Endothelial cell of umbilical vein (primary cell): ENCODE results near the gene AKT3. TPM values are rescaled to one million over a fixed set of nuclear protein-coding genes. Genes with fewer than 3 reads are reported as not detected.

Experiments
- BruUV-seq: library from RNA; stranded (reverse); fragments of 400-500 nt; replicated peaks from 2 replicates; lab custom pipeline; 2021; lab: Mats Ljungman, UMichigan
- CTCF ChIA-PET: fragments of 300-600, 350-600 bp; sonication (Branson Sonifier 250); formaldehyde crosslinking; loops from one replicate; lab custom pipeline; 2021; ENCODE audit warnings: antibody characterized with exemption, inconsistent platforms; lab: Charles Lee
- POLR2A ChIA-PET: fragments of 300-600, 350-600 bp; sonication (Branson Sonifier 250); formaldehyde crosslinking; loops from one replicate; lab custom pipeline; 2021; ENCODE audit warnings: antibody characterized with exemption, inconsistent platforms; lab: Charles Lee
- DNase-seq: peaks from one replicate; pipeline ENCODE4 v3.0.0-alpha.2; 2011; ENCODE audit warnings: low read depth, low spot score
- FAIRE-seq: peaks from 2 replicates; lab custom pipeline; 2011; peaks lifted over from hg19 to GRCh38; lab: Jason Lieb, UNC
- H2AFZ ChIP-seq: 2 replicates; pipeline ENCODE4 v1.6.0; 2012; ENCODE audit warnings: low read depth, low read length, control low read depth, inconsistent platforms
- H3K27ac ChIP-seq: 2 replicates; pipeline ENCODE4 v1.5.1; 2011; ENCODE audit warnings: low read depth, mild to moderate bottlenecking, control low read depth, low read length, moderate library complexity; ENCODE audit not compliant: insufficient read depth
- H3K27me3 ChIP-seq, 2 experiments: 2 replicates each; pipeline versions ENCODE4 v1.6.0 to v1.6.1; 2011; ENCODE audit warnings: low read length in 2 of 2, mixed read lengths in 1 of 2; ENCODE audit not compliant: control insufficient read depth in 2 of 2, insufficient read depth in 2 of 2
- H3K36me3 ChIP-seq, 2 experiments: 2 replicates in 1 of 2; 3 replicates in 1 of 2; pipeline ENCODE4 v1.5.1; 2011; ENCODE audit warnings: low read length in 2 of 2, mild to moderate bottlenecking in 1 of 2, moderate library complexity in 1 of 2; ENCODE audit not compliant: control insufficient read depth in 2 of 2, insufficient read depth in 2 of 2; ENCODE audit errors: extremely low read depth in 1 of 2
- H3K4me1 ChIP-seq: 3 replicates; pipeline ENCODE4 v1.5.1; 2011; ENCODE audit warnings: mild to moderate bottlenecking, low read length; ENCODE audit not compliant: control insufficient read depth, insufficient read depth; ENCODE audit errors: extremely low read depth
- H3K4me2 ChIP-seq: 2 replicates; pipeline ENCODE4 v1.6.1; 2011; ENCODE audit warnings: low read length, control low read depth, mixed read lengths; ENCODE audit not compliant: insufficient read depth
- H3K4me3 ChIP-seq, 3 experiments: fragments of 200-600 bp in 1 of 3; sonication (generic), shearing (Covaris generic) in 1 of 3; replicated peaks in 1 of 3; 2 replicates each; pipeline ENCODE4 v1.5.1; 2011 to 2016; ENCODE audit warnings: control low read depth in 3 of 3, low read length in 3 of 3, mild to moderate bottlenecking in 2 of 3, inconsistent platforms in 1 of 3, low read depth in 1 of 3, moderate library complexity in 1 of 3; ENCODE audit not compliant: insufficient read depth in 1 of 3
- H3K79me2 ChIP-seq: 2 replicates; pipeline ENCODE4 v1.6.0; 2012; ENCODE audit warnings: low read length, inconsistent platforms; ENCODE audit not compliant: control insufficient read depth, insufficient read depth
- H3K9ac ChIP-seq: replicated peaks from 2 replicates; pipeline ENCODE3; 2011; ENCODE audit warnings: low read length, control low read depth; ENCODE audit not compliant: insufficient read depth; ENCODE audit errors: extremely low read depth
- H3K9me1 ChIP-seq: replicated peaks from 3 replicates; pipeline ENCODE4 v1.6.0; 2011; ENCODE audit warnings: mild to moderate bottlenecking, low read length; ENCODE audit not compliant: control insufficient read depth, insufficient read depth; ENCODE audit errors: extremely low read depth
- H3K9me3 ChIP-seq: replicated peaks from 2 replicates; pipeline ENCODE4 v1.5.1; 2012; ENCODE audit warnings: low read length, inconsistent platforms; ENCODE audit not compliant: control insufficient read depth, insufficient read depth
- H4K20me1 ChIP-seq: replicated peaks from 2 replicates; pipeline ENCODE3; 2011; ENCODE audit warnings: mild to moderate bottlenecking, low read length; ENCODE audit not compliant: control insufficient read depth, insufficient read depth; ENCODE audit errors: extremely low read depth
- EZH2 ChIP-seq: IDR thresholded peaks from 2 replicates; pipeline ENCODE4 v1.6.1; 2012; ENCODE audit warnings: borderline replicate concordance, low read depth, mild to moderate bottlenecking, moderate library complexity, low read length, inconsistent platforms; ENCODE audit not compliant: severe bottlenecking
- FOS ChIP-seq: IDR thresholded peaks from 2 replicates; pipeline ENCODE4 v1.6.1; 2011; ENCODE audit warnings: mild to moderate bottlenecking, low read length, moderate library complexity, borderline replicate concordance; ENCODE audit not compliant: insufficient read depth
- GATA2 ChIP-seq: IDR thresholded peaks from 2 replicates; pipeline ENCODE4 v1.7.0; 2011; ENCODE audit warnings: low read depth, mild to moderate bottlenecking, moderate library complexity, mixed read lengths, low read length; ENCODE audit not compliant: insufficient read length, insufficient read depth
- JUN ChIP-seq: IDR thresholded peaks from 2 replicates; pipeline ENCODE4 v1.6.1; 2011; ENCODE audit warnings: borderline replicate concordance, low read depth; ENCODE audit not compliant: insufficient read length, insufficient read depth
- MAX ChIP-seq: IDR thresholded peaks from 2 replicates; pipeline ENCODE4 v1.6.1; 2011; ENCODE audit not compliant: insufficient read depth, insufficient read length
- MYC ChIP-seq: IDR thresholded peaks from one replicate; pipeline ENCODE4 v1.6.1; 2011; ENCODE audit warnings: mild to moderate bottlenecking, low read depth, low read length
- POLR2A ChIP-seq: IDR thresholded peaks from 2 replicates; pipeline ENCODE4 v1.6.1; 2012; ENCODE audit warnings: low read depth, mild to moderate bottlenecking, control low read depth, low read length
- POLR2AphosphoS5 ChIP-seq: IDR thresholded peaks from 2 replicates; pipeline ENCODE4 v1.6.1; 2012; ENCODE audit warnings: low read depth, mild to moderate bottlenecking, control low read depth, low read length, moderate library complexity; ENCODE audit not compliant: insufficient read depth
- dilution Hi-C: fragments of 300-500 bp; cut with MboI; formaldehyde crosslinking; loops from one replicate; pipeline ENCODE4 v1.15.0; 2019; ENCODE audit warnings: low sequenced_read_pairs; ENCODE audit not compliant: extremely low pct_ligation_motif_present
- intact Hi-C: fragments of 100-400 bp; cut with micrococcal nuclease; formaldehyde crosslinking; loops from one replicate; pipeline ENCODE4 v1.10.0; 2022
- polyA plus RNA-seq, 4 experiments: library from polyadenylated mRNA; depleted of rRNA in 3 of 4; stranded (reverse) in 3 of 4; unstranded in 1 of 4; fragments of >200 nt; gene quantifications; 2 replicates each; pipeline versions ENCODE4 v1.2.1 to v1.2.3, GENCODE V29; 2011 to 2012; ENCODE audit warnings: missing spikeins in 1 of 4
- total RNA-seq: library from RNA; stranded (reverse); gene quantifications from 2 replicates; pipeline ENCODE4 v1.2.3, GENCODE V29; 2021
- TF ChIP-seq, protein P1 (sequence below), 2 donors: IDR thresholded peaks; 1 replicate in 1 of 2; 2 replicates in 1 of 2; pipeline ENCODE4 v1.5.1; 2011; ENCODE audit warnings: low read length in 2 of 2, mild to moderate bottlenecking in 2 of 2, moderate library complexity in 2 of 2, control low read depth in 1 of 2, inconsistent platforms in 1 of 2, low read depth in 1 of 2; ENCODE audit not compliant: insufficient read depth in 1 of 2; ENCODE audit errors: extremely low read depth in 1 of 2

The AKT3 gene
- total and polyA plus RNA-seq, 2 donors (not counting 3 experiments of a cell fraction or from before 2014, with no cell fraction given), result 20.6 to 97.1 TPM

GRCh38 chr1:243465081-243465480 is 385.0 kb downstream of the AKT3 start:
- H3K36me3 ChIP-seq, result no peaks in the 10 kb centered on the region
- dilution Hi-C loops, result no loop called here
- CTCF ChIA-PET, result no interaction called here

DNA sequence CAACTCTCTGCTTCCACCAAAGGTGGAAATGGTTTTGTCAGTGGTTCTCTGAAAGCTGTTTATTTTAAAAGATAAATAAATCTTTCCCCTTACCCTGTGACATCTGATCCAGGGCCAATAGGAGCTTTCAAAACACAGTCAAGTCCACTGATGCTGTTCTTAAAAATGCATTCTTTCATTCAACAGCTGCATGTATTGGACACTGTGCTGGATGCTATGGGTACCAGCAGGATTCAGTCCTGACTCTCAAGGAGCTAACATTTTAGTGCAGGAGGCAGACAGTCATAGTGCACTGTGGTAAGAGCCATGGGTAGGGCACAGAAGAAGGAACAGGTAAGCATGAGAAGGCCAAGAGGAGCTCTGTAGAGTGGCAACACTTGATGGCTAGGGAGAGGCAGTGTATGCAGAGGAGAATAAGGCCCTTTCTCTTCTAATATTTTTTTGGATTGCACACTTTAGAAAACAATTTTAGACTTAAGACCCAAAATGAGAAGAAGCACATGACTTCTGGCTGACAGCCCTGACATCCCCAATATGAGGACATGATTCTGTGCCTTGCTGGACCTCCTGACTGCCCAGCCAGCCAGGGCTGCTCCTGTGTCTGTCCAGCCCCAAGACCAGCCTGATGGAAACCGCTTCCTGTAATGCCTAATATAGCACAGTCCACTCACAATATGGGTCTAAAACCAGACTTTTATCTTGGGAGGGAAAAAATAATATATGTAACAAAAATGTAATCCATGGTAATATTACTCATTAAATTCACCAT is 386.9 kb downstream of the AKT3 start:
- Histone ChIP-seq H3K4me3 (no peak overlapping the region), H3K79me2 (no peaks in the 10 kb centered on the region), H3K9me3 (no peaks in the 10 kb centered on the region), H2AFZ (no peak overlapping the region), H3K36me3 (no peaks in the 10 kb centered on the region), H4K20me1 (no peaks in the 10 kb centered on the region), H3K27me3 (no peaks in the 10 kb centered on the region), H3K4me2 (no peak overlapping the region), H3K27ac (no peak overlapping the region), H3K9me1 (no peaks in the 10 kb centered on the region), H3K9ac (no peak overlapping the region), H3K4me1 (no peaks in the 10 kb centered on the region)
- BruUV-seq, result no TSS peak
- intact Hi-C loops, result no loop called here
- ChIA-PET CTCF (no interaction called here), POLR2A (no interaction called here)
- FAIRE-seq, result no peak
- no peak for TF ChIP-seq FOS
- no peak for TF ChIP-seq GATA2
- no peak for TF ChIP-seq JUN
- no peak for TF ChIP-seq MAX
- no peak for TF ChIP-seq POLR2A
- no peak for TF ChIP-seq POLR2AphosphoS5
- no peak for TF ChIP-seq MYC
- TF ChIP-seq EZH2, result no peak
- TF ChIP-seq, protein P1, sequence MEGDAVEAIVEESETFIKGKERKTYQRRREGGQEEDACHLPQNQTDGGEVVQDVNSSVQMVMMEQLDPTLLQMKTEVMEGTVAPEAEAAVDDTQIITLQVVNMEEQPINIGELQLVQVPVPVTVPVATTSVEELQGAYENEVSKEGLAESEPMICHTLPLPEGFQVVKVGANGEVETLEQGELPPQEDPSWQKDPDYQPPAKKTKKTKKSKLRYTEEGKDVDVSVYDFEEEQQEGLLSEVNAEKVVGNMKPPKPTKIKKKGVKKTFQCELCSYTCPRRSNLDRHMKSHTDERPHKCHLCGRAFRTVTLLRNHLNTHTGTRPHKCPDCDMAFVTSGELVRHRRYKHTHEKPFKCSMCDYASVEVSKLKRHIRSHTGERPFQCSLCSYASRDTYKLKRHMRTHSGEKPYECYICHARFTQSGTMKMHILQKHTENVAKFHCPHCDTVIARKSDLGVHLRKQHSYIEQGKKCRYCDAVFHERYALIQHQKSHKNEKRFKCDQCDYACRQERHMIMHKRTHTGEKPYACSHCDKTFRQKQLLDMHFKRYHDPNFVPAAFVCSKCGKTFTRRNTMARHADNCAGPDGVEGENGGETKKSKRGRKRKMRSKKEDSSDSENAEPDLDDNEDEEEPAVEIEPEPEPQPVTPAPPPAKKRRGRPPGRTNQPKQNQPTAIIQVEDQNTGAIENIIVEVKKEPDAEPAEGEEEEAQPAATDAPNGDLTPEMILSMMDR (IDR thresholded peaks at IDR 0.05; ENCODE audit: extremely low read depth in 1 of 2, insufficient read depth in 1 of 2, low read depth in 1 of 2, low read length in 2 of 2), result no peak
- dilution Hi-C loops, result no loop called here
- no peak for DNase-seq

More at GRCh38 chr1:243465081-243465480, 385.0 kb downstream of the AKT3 start:
- no peaks in the 10 kb centered on the region for H3K4me1 ChIP-seq
- no peak overlapping the region for H3K4me2 ChIP-seq
- H3K79me2 ChIP-seq, result no peaks in the 10 kb centered on the region
- BruUV-seq, result no TSS peak
- TF ChIP-seq GATA2 (no peak), POLR2AphosphoS5 (no peak), JUN (no peak)
- TF ChIP-seq, protein P1 (IDR thresholded peaks at IDR 0.05; ENCODE audit: extremely low read depth in 1 of 2, insufficient read depth in 1 of 2, low read depth in 1 of 2, low read length in 2 of 2), result no peak
- no peak for DNase-seq
- H3K27me3 ChIP-seq, result no peaks in the 10 kb centered on the region
- H3K9ac ChIP-seq, result no peak overlapping the region
- no peaks in the 10 kb centered on the region for H4K20me1 ChIP-seq
- FAIRE-seq, result no peak
- no peak overlapping the region for H3K27ac ChIP-seq
- POLR2A ChIA-PET, result no interaction called here
- intact Hi-C loops, result no loop called here
- H3K9me3 ChIP-seq, result no peaks in the 10 kb centered on the region
- H3K9me1 ChIP-seq, result no peaks in the 10 kb centered on the region
- no peak overlapping the region for H2AFZ ChIP-seq
- no peak overlapping the region for H3K4me3 ChIP-seq
